Stomach (tissue), 4 donors: ENCODE data around the gene CD86.

Source experiments
- EP300 ChIP-seq: sonication (generic); formaldehyde crosslinking; IDR thresholded peaks from one replicate; pipeline ENCODE4 v1.6.1; 2017; ENCODE audit warnings: antibody characterized with exemption
- POLR2A ChIP-seq, 4 donors: fragments of 450-650 bp; IDR thresholded peaks; one replicate each; pipeline ENCODE4 v1.6.1; 2016; ENCODE audit warnings: antibody characterized with exemption in 4 of 4, control low read depth in 2 of 4, mild to moderate bottlenecking in 1 of 4, moderate library complexity in 1 of 4

- TF ChIP-seq POLR2A (IDR thresholded peaks at IDR 0.05) (no peak), EP300 (no peak)
These were observed 45.7 kb downstream of the CD86 start for GRCh38 chr3:122100591-122101463.
